GM18873 (cell line): Measurements from ENCODE around the gene OPTC.

Experiments used
- ATAC-seq: cut with Tn5 transposase; IDR thresholded peaks from one replicate; pipeline ENCODE4 v1.9.1; 2021; ENCODE audit warnings: mild to moderate bottlenecking, moderate library complexity, moderate number of reproducible peaks; ENCODE audit not compliant: unreplicated experiment, low FRiP score

Gene OPTC

DNA sequence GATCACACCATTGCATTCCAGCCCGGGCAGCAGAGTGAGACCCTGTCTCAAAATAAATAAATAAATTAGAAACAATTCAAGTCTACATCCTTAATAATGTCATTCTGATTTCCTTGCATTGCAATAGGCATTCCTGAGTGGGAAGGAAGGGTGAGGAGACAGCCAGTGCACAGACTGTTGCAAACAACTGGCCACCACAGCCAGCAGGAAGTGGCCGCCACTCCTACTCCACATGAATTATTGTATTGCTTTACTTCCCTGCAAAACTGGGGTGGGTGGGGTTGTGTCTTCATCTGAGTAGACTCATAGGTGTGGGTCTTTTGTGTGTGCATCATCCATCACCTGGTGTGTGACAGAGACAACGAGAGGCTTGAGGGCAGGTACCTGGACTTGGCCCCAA, 60.1 kb downstream of the OPTC start:
- no peak for ATAC-seq

DNA sequence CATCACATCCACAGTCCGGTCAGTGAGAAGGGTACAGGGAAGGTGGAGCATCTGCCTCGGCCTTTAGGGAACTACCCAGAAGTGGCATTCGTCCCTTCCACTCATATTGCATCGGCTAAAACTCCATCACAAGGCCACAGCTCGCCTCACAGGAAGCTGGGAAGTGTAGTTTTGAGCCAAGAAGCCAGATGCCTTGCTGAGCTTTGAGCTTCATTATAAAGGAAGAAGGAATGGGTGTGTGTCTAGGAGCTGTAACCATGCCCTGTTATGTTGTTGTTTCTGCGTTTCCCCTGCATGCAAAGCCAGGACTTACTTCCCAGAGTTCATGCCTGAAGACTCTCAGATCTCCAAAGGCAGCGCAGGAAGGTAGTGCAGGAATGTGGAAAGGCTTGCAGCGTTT, 61.1 kb downstream of the OPTC start:
- ATAC-seq = no peak

DNA sequence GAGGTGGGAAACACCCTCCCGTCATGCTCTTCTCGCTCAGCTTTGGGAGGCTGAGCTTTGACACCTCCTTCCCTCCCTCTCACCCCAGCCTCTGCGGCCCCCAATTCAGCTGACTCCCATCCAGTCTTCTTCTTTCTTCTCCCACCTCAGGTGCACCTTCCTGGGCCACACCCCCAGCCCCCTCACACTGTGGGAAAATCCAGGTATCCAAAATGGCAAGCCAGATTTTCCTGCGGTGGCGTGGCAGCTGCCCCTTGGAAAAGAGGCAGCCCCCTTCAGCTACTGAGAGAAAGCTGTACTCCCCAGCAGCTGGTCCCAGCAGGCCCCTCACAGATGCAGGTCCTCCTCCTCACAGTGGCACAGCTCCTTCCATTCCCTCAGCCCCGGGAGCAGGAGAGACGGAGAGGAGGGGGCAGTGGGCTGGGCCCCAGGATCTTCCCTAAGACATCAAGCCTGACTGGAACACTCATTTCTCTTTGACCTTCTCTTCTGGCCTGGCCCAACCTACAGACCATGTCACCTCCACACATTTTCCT, 61.6 kb downstream of the OPTC start:
- ATAC-seq = no peak

DNA sequence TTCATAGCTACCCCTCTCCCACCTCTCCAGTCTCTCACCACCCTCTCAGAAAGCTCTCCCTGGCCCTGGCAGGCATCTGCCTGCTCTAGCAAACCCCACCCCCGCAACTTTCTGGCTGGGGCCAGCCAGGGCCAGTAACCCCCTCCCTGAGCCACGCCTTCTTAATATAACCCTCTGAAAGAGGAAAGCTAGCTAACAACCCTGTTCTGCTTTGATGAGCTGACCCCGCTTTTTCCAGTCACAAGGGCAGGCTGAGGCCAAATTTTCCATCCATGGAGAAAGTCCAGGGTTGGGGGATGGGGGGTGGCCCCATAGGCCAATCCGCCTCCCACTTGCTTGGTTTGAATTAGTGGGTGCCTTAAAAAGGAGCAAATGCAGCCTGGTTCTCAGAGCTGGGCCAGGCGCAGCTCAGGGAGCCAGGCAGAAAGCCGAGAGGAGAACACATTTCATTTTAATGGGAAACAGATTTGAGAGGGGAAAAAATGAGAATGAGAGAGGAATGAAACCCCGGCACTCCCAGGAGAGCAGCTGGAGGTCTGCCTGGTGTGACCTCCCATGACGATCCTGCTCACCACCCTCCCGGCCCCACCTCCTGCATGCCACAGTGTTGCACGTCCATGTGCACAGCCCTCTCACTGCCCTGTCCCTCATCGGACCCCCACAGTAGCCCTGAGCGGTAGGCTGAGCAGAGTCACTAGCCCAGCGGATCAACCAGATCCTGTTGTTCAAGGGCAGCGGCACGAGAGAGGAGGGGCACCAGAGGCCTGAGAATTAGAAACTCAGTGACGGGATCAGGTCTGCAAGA, 62.3 kb downstream of the OPTC start:
- no peak for ATAC-seq

DNA sequence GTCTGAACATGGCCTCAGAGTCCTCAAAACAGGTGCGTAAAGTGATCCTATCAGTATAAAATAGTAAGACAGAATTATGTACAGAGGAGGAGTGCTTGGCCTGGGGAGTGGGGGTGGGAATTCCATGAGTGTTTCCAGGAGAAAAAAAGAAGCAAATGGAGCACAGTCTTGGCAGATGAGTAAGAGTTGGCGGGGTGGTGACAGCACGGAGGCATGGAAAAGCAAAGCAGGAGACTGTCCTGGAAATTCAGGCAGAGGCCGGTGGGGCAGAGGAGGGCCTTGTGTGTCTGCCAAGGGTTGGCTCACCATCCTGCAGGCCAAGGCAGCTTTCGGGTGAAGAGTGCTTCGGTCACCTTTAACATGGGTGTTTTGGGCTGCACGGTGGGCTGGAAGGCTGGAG, 63.4 kb downstream of the OPTC start:
- ATAC-seq = no peak

DNA sequence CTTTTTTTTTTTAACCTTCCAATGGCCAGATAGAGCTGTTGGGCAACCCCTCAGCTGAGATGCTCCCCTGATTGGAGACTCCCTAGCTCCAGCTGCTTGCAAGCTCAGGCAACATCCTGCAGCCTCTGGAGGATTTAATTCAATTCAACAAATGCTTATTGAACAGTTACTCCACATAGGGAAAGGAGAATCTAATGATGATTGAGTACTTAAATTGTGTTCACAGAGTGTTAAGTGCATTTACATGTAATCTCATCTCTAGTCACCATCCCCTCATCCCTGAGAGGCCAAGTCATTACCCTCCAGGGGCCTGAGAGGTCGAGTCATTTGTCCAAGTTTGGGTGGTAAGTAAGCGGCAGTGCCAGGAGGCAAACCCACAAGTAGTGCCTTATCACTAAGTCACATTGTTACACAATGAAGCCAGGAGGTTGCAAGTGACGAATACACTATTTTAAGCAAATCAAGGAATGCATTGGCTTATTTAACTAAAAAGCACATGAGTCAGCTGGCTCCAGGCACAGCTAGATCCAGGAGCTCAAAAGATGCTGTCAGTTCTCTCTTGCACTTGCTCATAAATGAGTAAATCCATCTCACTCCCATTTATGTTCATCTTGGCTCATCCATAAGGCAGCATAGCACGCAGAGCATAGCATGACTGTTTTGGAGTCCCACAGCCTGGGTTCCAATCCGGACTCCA, 64.3 kb downstream of the OPTC start:
- no peak for ATAC-seq
